ENCODE results near the gene RASSF3. TPM values are rescaled to one million over a fixed set of nuclear protein-coding genes. Genes with fewer than 3 reads are reported as not detected.
"Not testable (repeated sequence)": the region's sequence is repeated elsewhere in the genome, so short reads cannot be mapped to it uniquely, and the experiment has no call there.

Gene RASSF3, protein sequence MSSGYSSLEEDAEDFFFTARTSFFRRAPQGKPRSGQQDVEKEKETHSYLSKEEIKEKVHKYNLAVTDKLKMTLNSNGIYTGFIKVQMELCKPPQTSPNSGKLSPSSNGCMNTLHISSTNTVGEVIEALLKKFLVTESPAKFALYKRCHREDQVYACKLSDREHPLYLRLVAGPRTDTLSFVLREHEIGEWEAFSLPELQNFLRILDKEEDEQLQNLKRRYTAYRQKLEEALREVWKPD
- total RNA-seq (2014; rRNA removed; shearing (Covaris generic)): 8.7 and 13.1 TPM in 2 replicates

- peak; percentile 82 for DNase-seq (ENCODE audit: low read depth)
Observed at GRCh38 chr12:64610079-64610659, at the start of gene RASSF3. Gene RASSF3, plus strand, starts transcription at chr12:64610495. Its CDS starts 138 bp downstream, at chr12:64610633.

GRCh38 chr12:64561302-64562136, 48.8 kb upstream of the RASSF3 start:
- DNase-seq (ENCODE audit: low read depth): no peak

DNA sequence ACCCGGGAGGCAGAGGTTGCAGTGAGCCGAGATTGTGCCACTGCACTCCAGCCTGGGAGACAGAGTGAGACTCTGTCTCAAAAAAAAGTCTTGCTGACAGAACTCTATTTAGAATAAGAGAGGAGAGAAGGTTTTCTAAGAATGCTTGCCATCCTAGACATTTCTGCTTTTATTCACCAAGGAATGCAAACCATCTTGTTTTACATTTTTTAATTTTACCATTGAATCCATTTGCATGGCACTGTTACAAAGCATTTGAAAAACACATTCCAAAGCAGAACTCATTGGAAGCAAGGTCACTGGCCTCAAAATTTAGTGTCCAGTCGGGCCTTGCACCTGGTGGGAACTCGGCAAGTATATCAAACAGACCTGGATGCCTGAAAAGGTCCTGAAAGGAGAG, 44.2 kb upstream of the RASSF3 start:
- no peak for DNase-seq (ENCODE audit: low read depth)

DNA sequence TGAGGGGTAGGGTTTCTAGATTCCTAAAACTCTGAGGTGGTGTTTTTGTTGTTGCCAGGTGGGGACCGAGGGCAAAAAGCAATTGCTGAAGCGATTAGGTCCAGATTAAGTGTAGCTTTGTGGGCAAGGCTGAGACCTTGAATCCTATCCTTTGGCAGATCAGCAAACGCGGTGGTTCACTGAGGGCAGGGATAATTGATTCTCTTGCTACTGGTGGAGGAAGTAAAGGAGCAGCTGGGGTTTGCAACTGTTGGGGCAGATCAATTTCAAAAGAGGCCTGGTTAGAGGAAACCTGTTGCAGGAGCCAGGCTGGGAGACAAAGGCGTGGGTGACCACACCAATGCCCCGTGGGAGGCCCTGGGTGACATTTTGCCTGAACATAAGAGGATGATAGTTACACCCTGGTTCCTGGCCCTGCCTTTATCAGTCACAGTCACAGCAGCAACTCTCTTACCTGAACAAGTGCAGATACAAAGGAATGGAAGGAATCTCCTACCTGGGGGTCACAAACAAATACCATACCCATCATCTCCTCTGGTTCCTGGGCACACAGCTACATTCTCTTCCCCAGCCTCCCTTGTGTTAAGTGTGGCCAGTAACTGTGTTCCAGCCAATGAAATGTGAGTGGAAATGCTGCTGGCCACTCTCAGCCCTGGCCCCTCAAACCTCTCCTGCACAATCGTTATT, 43.3 kb upstream of the RASSF3 start:
- DNase-seq (ENCODE audit: low read depth): no peak

DNA sequence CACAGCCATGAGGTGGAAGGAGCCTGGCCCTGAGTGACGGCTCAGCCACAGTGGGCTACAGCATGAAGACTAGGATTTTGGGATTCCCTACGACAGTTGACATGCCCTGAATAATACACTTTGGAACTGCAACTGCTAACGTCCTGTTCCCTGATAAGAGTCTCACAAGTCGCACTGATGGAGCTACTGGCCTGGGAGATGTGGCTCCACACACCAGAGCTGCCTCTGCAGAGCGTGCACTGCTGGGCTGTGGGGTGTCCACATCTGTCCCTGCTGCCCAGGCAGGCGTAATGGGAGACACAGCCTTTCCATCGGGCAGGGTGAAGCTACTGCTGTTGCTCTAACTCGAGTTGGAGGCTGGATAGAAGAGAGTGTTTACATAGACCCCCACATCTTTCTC, 42.7 kb upstream of the RASSF3 start:
- no peak for DNase-seq (ENCODE audit: low read depth)

DNA sequence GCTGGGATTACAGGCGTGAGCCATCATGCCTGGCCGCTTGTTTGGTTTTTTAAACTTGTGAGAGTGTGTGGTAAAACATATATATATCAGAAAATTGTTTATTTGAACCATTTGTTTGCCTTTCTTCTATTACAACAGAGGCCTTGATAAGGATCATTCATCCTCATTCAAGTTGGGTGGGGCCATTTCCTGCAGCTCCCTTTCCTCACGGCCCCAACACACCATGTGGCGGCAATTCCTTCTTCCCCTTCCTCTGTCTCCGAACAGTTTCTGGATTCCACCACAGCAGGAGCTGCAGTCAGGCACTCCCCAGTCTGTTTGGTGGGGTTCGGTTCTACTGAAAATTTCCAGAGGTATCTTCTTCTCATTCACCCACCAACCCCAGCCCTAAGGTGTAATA, 42.0 kb upstream of the RASSF3 start:
- DNase-seq (ENCODE audit: low read depth): no peak

- no peak for DNase-seq (ENCODE audit: low read depth)
Observed at GRCh38 chr12:64569923-64570691, 40.2 kb upstream of the RASSF3 start.

DNA sequence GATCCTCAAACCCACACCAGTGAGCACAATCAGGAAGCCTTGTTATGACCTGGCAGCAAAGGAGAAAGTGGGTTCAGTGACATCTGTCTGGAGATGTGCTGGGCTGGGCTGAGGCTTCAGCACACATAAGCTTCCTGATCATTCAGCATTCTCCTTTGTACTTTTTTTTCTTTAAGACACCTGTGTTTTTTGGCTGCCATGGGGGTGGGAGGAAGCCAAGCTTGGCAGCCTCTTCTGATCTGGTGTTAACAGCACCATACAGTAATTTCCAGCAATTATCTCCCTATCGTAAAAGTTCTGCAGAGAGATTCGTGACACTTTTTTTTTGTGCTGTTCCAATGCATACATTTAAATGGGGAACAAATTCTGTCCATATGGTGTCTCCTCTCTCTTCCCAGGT, 38.9 kb upstream of the RASSF3 start:
- DNase-seq (ENCODE audit: low read depth): no peak

- no peak for DNase-seq (ENCODE audit: low read depth)
Observed at GRCh38 chr12:64572241-64572640, 38.1 kb upstream of the RASSF3 start.

DNA sequence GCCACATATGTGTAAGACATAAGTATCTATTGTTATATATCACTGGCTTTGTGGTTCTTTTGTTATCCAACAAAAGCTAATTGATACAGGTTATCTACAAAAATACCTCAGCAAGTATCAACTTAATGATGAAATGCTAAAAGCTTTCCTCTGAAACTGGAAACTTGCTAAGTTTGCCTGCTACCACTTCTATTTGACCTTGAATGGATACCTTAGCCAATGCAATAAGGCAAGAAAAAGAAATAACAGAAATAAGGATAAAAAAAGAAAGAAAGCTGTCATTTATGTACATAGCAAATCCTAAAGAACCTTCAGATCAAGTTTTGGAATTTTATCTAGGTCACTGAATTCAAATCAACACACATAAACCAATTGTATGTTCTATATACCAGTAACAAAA, 35.5 kb upstream of the RASSF3 start:
- DNase-seq (ENCODE audit: low read depth): no peak

- no peak for DNase-seq (ENCODE audit: low read depth)
Observed at GRCh38 chr12:64577046-64577445, 33.2 kb upstream of the RASSF3 start.

DNA sequence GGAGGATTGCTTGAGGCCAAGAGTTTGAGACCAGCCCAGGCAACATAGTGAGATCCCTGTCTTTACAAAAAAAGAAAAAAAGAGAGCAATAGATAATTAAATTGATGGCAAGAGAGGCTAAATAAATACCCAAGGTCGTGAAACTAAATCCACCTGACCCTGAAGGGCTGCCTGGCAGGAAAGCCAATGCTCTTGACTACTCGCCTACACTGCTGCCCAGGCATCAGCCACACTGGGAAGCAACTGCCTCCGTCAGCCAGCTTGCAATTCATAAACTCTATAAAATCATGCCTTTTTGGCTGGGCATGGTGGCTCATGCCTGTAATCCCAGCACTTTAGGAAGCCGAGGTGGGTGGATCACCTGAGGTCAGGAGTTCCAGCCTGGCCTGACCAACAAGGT, 31.7 kb upstream of the RASSF3 start:
- DNase-seq (ENCODE audit: low read depth): no peak

DNA sequence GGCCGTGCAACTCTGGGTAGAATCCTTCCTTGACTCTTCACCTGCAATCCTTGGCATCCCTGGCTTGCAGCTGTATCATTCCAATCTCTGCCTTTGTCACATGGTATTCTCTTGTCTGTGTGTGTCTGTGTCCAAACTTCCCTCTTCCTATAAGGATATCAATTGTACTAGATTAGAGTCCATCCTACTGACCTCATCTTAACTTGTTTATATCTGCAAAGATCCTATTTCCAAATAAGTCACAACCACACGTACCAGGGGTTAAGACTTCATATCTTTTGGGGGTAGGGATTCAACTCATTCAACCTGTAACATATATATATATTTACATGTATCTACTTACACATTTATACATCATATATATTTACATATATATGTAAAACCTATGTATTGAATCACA, 29.6 kb upstream of the RASSF3 start:
- DNase-seq (ENCODE audit: low read depth): no peak

DNA sequence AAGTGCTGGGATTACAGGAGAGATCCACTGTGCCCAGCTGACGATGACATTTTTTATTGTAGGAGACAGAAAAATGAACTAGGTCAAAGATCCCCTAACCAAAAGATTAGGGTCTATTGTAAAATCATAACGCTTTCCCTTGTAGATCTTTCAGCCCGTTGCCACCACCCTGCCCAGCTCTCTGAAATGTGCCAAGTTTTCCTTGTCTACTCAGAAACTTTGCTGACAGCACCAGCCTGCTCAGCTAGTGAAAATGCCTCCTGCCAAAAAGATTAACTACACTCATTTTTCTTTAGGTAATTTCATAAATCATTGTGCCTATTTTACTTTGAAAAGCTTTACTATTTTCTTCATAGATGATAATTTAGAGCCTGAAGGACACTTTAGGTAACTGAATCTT, 28.2 kb upstream of the RASSF3 start:
- no peak for DNase-seq (ENCODE audit: low read depth)

- DNase-seq (ENCODE audit: low read depth): no peak
Observed at GRCh38 chr12:64582862-64583261, 27.4 kb upstream of the RASSF3 start.

GRCh38 chr12:64583395-64583770, 26.9 kb upstream of the RASSF3 start:
- not testable (repeated sequence) for DNase-seq (ENCODE audit: low read depth)

DNA sequence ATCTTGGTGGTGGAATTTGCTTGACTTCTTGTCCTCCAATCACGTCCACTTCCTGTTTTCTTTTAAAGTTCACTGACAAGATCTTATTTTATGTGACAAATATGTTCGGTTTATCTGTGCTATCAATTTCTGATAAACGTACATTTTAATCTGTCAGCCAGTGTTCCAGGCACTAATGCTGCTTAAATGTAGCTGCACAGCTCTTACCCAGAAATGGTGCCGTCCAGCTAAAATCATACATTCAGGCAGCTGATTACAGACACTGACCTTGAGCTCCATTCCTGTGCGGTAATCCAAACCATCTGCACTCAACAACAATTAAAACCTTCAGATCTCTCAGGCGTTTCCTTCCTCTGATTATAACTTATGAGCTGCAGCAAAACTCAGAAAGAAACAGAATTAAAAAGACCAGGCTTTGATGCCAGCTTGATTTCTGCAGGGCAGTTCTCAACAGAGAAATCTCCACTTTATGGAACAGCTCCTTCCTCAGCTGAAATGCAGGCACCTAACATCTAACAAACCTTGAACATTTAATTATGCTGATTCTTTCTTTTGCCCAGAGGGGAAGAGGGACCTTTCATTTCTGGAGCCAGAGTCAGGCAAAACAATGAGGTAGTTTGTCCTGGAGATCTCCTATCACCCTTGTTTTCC, 26.4 kb upstream of the RASSF3 start:
- DNase-seq (ENCODE audit: low read depth): no peak

- DNase-seq (ENCODE audit: low read depth): no peak
Observed at GRCh38 chr12:64585104-64585503, 25.2 kb upstream of the RASSF3 start.

DNA sequence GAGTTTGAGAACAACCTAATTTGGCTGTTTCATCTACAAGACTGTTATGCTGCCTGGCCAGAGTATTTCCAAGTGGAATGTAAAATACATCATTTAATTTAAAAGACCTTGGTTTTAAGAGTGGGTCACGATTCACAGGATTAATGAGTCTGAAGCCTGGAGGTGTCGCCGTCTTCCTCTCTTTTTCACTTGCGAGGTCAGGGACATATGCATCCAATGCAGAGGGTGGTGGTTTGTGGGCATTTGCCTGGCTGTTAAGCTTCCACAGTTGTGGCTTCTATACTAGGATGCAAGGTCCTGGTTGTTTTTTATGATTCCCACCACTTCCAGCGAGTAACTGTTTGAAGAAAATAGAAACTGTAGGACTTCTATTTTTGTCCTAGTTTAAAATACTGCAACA, 22.8 kb upstream of the RASSF3 start:
- no peak for DNase-seq (ENCODE audit: low read depth)

GRCh38 chr12:64590183-64590582, 20.1 kb upstream of the RASSF3 start:
- no peak for DNase-seq (ENCODE audit: low read depth)
